H9 (cell line): ENCODE data around the gene MINDY4B. TPM values are rescaled to one million over a fixed set of nuclear protein-coding genes. Genes with fewer than 3 reads are reported as not detected.

Source experiments
- DNase-seq: peaks from one replicate; pipeline ENCODE4 v3.0.0-alpha.2; 2017
- H2AFZ ChIP-seq: one replicate; pipeline ENCODE4 v1.6.1; 2013; ENCODE audit warnings: mild to moderate bottlenecking, low read length, control low read depth, moderate library complexity
- H2AK5ac ChIP-seq: 2 replicates; pipeline ENCODE4 v1.6.1; 2013; ENCODE audit warnings: low read length, control low read depth, mixed read lengths; ENCODE audit not compliant: insufficient read length
- H2BK120ac ChIP-seq: one replicate; pipeline ENCODE4 v1.6.1; 2013; ENCODE audit warnings: low read depth, mild to moderate bottlenecking, low read length, control low read depth, inconsistent platforms; ENCODE audit not compliant: poor library complexity, severe bottlenecking
- H2BK12ac ChIP-seq: 2 replicates; pipeline ENCODE4 v1.6.1; 2013; ENCODE audit warnings: low read length, control low read depth, mixed read lengths, low read depth; ENCODE audit not compliant: insufficient read length
- H2BK15ac ChIP-seq: 2 replicates; pipeline ENCODE4 v1.6.1; 2013; ENCODE audit warnings: low read depth, low read length, control low read depth
- H2BK20ac ChIP-seq: one replicate; pipeline ENCODE4 v1.6.1; 2013; ENCODE audit warnings: low read depth, mild to moderate bottlenecking, low read length, control low read depth, inconsistent platforms; ENCODE audit not compliant: poor library complexity, severe bottlenecking
- H2BK5ac ChIP-seq: 2 replicates; pipeline ENCODE4 v1.6.1; 2013; ENCODE audit warnings: low read length, control low read depth, mixed read lengths; ENCODE audit not compliant: insufficient read length
- H3K14ac ChIP-seq: 2 replicates; pipeline ENCODE4 v1.6.1; 2013; ENCODE audit warnings: low read length, control low read depth; ENCODE audit not compliant: insufficient read depth
- H3K18ac ChIP-seq: 2 replicates; pipeline ENCODE4 v1.6.1; 2013; ENCODE audit warnings: low read depth, mild to moderate bottlenecking, mixed read lengths, low read length, control low read depth; ENCODE audit not compliant: insufficient read length
- H3K23ac ChIP-seq: 2 replicates; pipeline ENCODE4 v1.6.1; 2013; ENCODE audit warnings: low read length, control low read depth, mixed read lengths, low read depth; ENCODE audit not compliant: insufficient read length
- H3K23me2 ChIP-seq: 2 replicates; pipeline ENCODE4 v1.6.1; 2013; ENCODE audit warnings: low read depth, mild to moderate bottlenecking, mixed read lengths, low read length, control low read depth; ENCODE audit not compliant: insufficient read length, poor library complexity, severe bottlenecking
- H3K27ac ChIP-seq: 2 replicates; pipeline ENCODE4 v1.5.1; 2013; ENCODE audit warnings: low read length, control low read depth, mixed read lengths, low read depth; ENCODE audit not compliant: insufficient read length
- H3K27me3 ChIP-seq: 2 replicates; pipeline ENCODE4 v1.6.1; 2013; ENCODE audit warnings: low read length, control low read depth, inconsistent platforms; ENCODE audit not compliant: insufficient read depth
- H3K4ac ChIP-seq: 2 replicates; pipeline ENCODE4 v1.6.1; 2013; ENCODE audit warnings: low read depth, mild to moderate bottlenecking, control low read depth, inconsistent platforms, low read length, moderate library complexity
- H3K4me1 ChIP-seq: 2 replicates; pipeline ENCODE4 v1.6.1; 2013; ENCODE audit warnings: low read length, control low read depth, inconsistent platforms; ENCODE audit not compliant: insufficient read depth
- H3K4me2 ChIP-seq: 2 replicates; pipeline ENCODE4 v1.6.1; 2013; ENCODE audit warnings: low read length, control low read depth, mixed read lengths; ENCODE audit not compliant: insufficient read length, insufficient read depth
- H3K56ac ChIP-seq: 2 replicates; pipeline ENCODE4 v1.6.1; 2013; ENCODE audit warnings: low read depth, mild to moderate bottlenecking, mixed read lengths, low read length, control low read depth; ENCODE audit not compliant: insufficient read length
- H3K79me1 ChIP-seq: 2 replicates; pipeline ENCODE4 v1.6.1; 2013; ENCODE audit warnings: low read depth, mild to moderate bottlenecking, moderate library complexity, low read length, control low read depth, inconsistent platforms; ENCODE audit not compliant: insufficient read depth, poor library complexity, severe bottlenecking
- H3K79me2 ChIP-seq: 2 replicates; pipeline ENCODE4 v1.6.1; 2013; ENCODE audit warnings: low read length, control low read depth, inconsistent platforms; ENCODE audit not compliant: insufficient read depth
- H3K9ac ChIP-seq: 2 replicates; pipeline ENCODE4 v1.6.1; 2013; ENCODE audit warnings: low read length, control low read depth, mixed read lengths; ENCODE audit not compliant: insufficient read length; ENCODE audit errors: extremely low read depth
- H3K9me3 ChIP-seq: one replicate; pipeline ENCODE4 v1.6.1; 2013; ENCODE audit warnings: low read depth, low read length, inconsistent platforms; ENCODE audit not compliant: control insufficient read depth
- H3T11ph ChIP-seq: one replicate; pipeline ENCODE4 v1.6.1; 2013; ENCODE audit warnings: mild to moderate bottlenecking, low read length, control low read depth, inconsistent platforms
- H4K20me1 ChIP-seq: one replicate; pipeline ENCODE4 v1.6.1; 2013; ENCODE audit not compliant: control insufficient read depth, insufficient read length, insufficient read depth
- H4K5ac ChIP-seq: 2 replicates; pipeline ENCODE4 v1.6.1; 2013; ENCODE audit warnings: low read depth, mild to moderate bottlenecking, mixed read lengths, low read length, control low read depth; ENCODE audit not compliant: insufficient read length
- H4K8ac ChIP-seq: replicated peaks from 2 replicates; pipeline ENCODE4 v1.6.1; 2013; ENCODE audit warnings: low read length, control low read depth, mixed read lengths, low read depth; ENCODE audit not compliant: insufficient read length
- H4K91ac ChIP-seq: 2 replicates; pipeline ENCODE4 v1.6.1; 2013; ENCODE audit warnings: low read depth, mild to moderate bottlenecking, moderate library complexity, mixed read lengths, low read length, control low read depth; ENCODE audit not compliant: insufficient read length
- H3K27ac Mint-ChIP-seq, 3 experiments: 2 replicates in 2 of 3; 3 replicates in 1 of 3; pipeline ENCODE4 v1.8.0; 2020 to 2021; ENCODE audit warnings: mixed read lengths in 3 of 3, mild to moderate bottlenecking in 1 of 3, moderate library complexity in 1 of 3
- H3K27me3 Mint-ChIP-seq: 2 replicates; pipeline ENCODE4 v1.8.0; 2021; ENCODE audit warnings: low read depth, mild to moderate bottlenecking, moderate library complexity, mixed read lengths
- H3K36me3 Mint-ChIP-seq, 3 experiments: 2 replicates in 2 of 3; 3 replicates in 1 of 3; pipeline ENCODE4 v1.8.0; 2020 to 2021; ENCODE audit warnings: low read depth in 3 of 3, mixed read lengths in 3 of 3; ENCODE audit not compliant: insufficient read depth in 1 of 3
- H3K4me1 Mint-ChIP-seq, 2 experiments: 2 replicates each; pipeline ENCODE4 v1.8.0; 2020; ENCODE audit warnings: mixed read lengths in 2 of 2
- H3K4me3 Mint-ChIP-seq, 2 experiments: 2 replicates in 1 of 2; 3 replicates in 1 of 2; pipeline ENCODE4 v1.8.0; 2020 to 2021; ENCODE audit warnings: mild to moderate bottlenecking in 2 of 2, mixed read lengths in 2 of 2, moderate library complexity in 1 of 2
- H3K9me3 Mint-ChIP-seq, 2 experiments: 2 replicates in 1 of 2; 3 replicates in 1 of 2; pipeline ENCODE4 v1.8.0; 2020; ENCODE audit warnings: mild to moderate bottlenecking in 2 of 2, mixed read lengths in 2 of 2, moderate library complexity in 1 of 2
- CTCF ChIP-seq: fragments of 200-600 bp; sonication (generic); conservative IDR thresholded peaks from 3 replicates; pipeline ENCODE4 v1.8.0; 2021; ENCODE audit warnings: antibody characterized with exemption, mild to moderate bottlenecking
- WGBS: extraction: QIAGEN DNeasy Blood & Tissue Kit; methylation state at CpG from one replicate; pipeline ENCODE4 v1.1.7; 2013; ENCODE audit warnings: missing lambda C conversion rate, low lambda C conversion rate, mixed read lengths; ENCODE audit not compliant: insufficient read length; ENCODE audit errors: extremely low coverage; 5-methylcytosine and 5-hydroxymethylcytosine counted together
- total RNA-seq: library from RNA; stranded (reverse); gene quantifications from 2 replicates; pipeline ENCODE4 v1.2.1, GENCODE V29; 2021

The MINDY4B gene
- total RNA-seq, 1 experiment from 2014 or later = not detected

GRCh38 chr3:150830094-150830681, 75.1 kb downstream of the MINDY4B start:
- Mint-ChIP-seq H3K4me3 (no peak overlapping the region), H3K27me3 (peaks cover 14% of the 10 kb centered on the region), H3K27ac (no peak overlapping the region), H3K9me3 (peaks cover 0 to 2% of the 10 kb centered on the region in 2 experiments; a peak in 1 of 5 replicates), H3K36me3 (no peaks in the 10 kb centered on the region; a peak in 1 of 7 replicates), H3K4me1 (peaks cover 14 to 15% of the 10 kb centered on the region in 2 experiments)
- no peak overlapping the region for H4K91ac ChIP-seq
- H3K23me2 ChIP-seq = no peaks in the 10 kb centered on the region
- H3K18ac ChIP-seq = no peak overlapping the region
- TF ChIP-seq CTCF = peak; percentile 64
- no peaks in the 10 kb centered on the region for H3K9me3 ChIP-seq
- no peak overlapping the region for H2AK5ac ChIP-seq
- H2BK12ac ChIP-seq = no peak overlapping the region
- no peak overlapping the region for H3K9ac ChIP-seq
- H2BK15ac ChIP-seq = no peak overlapping the region
- no peaks in the 10 kb centered on the region for H3K27me3 ChIP-seq
- no peak overlapping the region for H3K4ac ChIP-seq
- WGBS = no CpG with 5 or more reads among the region's 6 CpGs
- no peak overlapping the region for H3T11ph ChIP-seq
- no peak overlapping the region for H3K14ac ChIP-seq
- no peak overlapping the region for H2BK20ac ChIP-seq
- H3K56ac ChIP-seq = no peak overlapping the region
- no peak overlapping the region for H4K5ac ChIP-seq
- DNase-seq = peak; percentile 48
- H3K79me2 ChIP-seq = no peaks in the 10 kb centered on the region
- no peaks in the 10 kb centered on the region for H4K20me1 ChIP-seq
- H2BK120ac ChIP-seq = no peak overlapping the region
- no peaks in the 10 kb centered on the region for H3K4me1 ChIP-seq
- no peak overlapping the region for H2BK5ac ChIP-seq
- H4K8ac ChIP-seq = no peak overlapping the region
- no peak overlapping the region for H2AFZ ChIP-seq
- no peaks in the 10 kb centered on the region for H3K79me1 ChIP-seq
- no peak overlapping the region for H3K4me2 ChIP-seq
- no peak overlapping the region for H3K23ac ChIP-seq
- no peak overlapping the region for H3K27ac ChIP-seq
